GM23338 (cell line): Measurements from ENCODE around the gene PPM1F. TPM values are rescaled to one million over a fixed set of nuclear protein-coding genes. Genes with fewer than 3 reads are reported as not detected.
A peak's percentile ranks its signal among the peaks of the same experiment; 100 is the strongest.

ENCODE experiments used
- ATAC-seq: fragments of 200-7000 bp; cut with Tn5 transposase; 3 replicates; pipeline ENCODE4 v1.9.1; 2020
- DNase-seq: peaks from one replicate; pipeline ENCODE4 v3.0.0-alpha.2; 2015; ENCODE audit warnings: low spot score
- H2AFZ ChIP-seq: fragments of 200-600 bp; sonication (generic); 2 replicates; pipeline ENCODE4 v1.8.0; 2016; ENCODE audit warnings: antibody characterized with exemption, mild to moderate bottlenecking, moderate library complexity
- H3F3A ChIP-seq: fragments of 200-600 bp; sonication (generic); replicated peaks from 2 replicates; pipeline ENCODE4 v1.8.0; 2017; ENCODE audit warnings: antibody characterized with exemption, mixed run types, low read depth
- H3K27ac ChIP-seq: fragments of 200-600 bp; sonication (generic); 2 replicates; pipeline ENCODE4 v1.6.1; 2016; ENCODE audit warnings: low read depth
- H3K27me3 ChIP-seq: fragments of 200-600 bp; sonication (generic); 2 replicates; pipeline ENCODE4 v1.8.0; 2016; ENCODE audit warnings: mild to moderate bottlenecking, mixed run types, moderate library complexity; ENCODE audit not compliant: insufficient read depth
- H3K36me3 ChIP-seq: fragments of 200-600 bp; sonication (generic); 2 replicates; pipeline ENCODE4 v1.8.0; 2016; ENCODE audit warnings: mild to moderate bottlenecking; ENCODE audit not compliant: insufficient read depth
- H3K4me1 ChIP-seq: fragments of 200-600 bp; sonication (generic); 2 replicates; pipeline ENCODE4 v1.8.0; 2016; ENCODE audit warnings: mild to moderate bottlenecking, moderate library complexity; ENCODE audit not compliant: insufficient read depth
- H3K4me2 ChIP-seq: fragments of 200-600 bp; sonication (generic); 2 replicates; pipeline ENCODE4 v1.7.1; 2017; ENCODE audit warnings: mixed run types
- H3K4me3 ChIP-seq: fragments of 200-600 bp; sonication (generic); 2 replicates; pipeline ENCODE4 v1.6.1; 2016; ENCODE audit warnings: mixed run types
- H3K79me2 ChIP-seq: fragments of 200-600 bp; sonication (generic); replicated peaks from 2 replicates; pipeline ENCODE4 v1.8.0; 2017; ENCODE audit warnings: mild to moderate bottlenecking; ENCODE audit not compliant: insufficient read depth
- H3K9me2 ChIP-seq: fragments of 200-600 bp; sonication (generic); 2 replicates; pipeline ENCODE4 v1.8.0; 2017; ENCODE audit not compliant: insufficient read depth
- H4K20me1 ChIP-seq: fragments of 200-600 bp; sonication (generic); replicated peaks from 2 replicates; pipeline ENCODE4 v1.8.0; 2017; ENCODE audit warnings: mild to moderate bottlenecking; ENCODE audit not compliant: insufficient read depth
- H3K27ac Mint-ChIP-seq: 2 replicates; pipeline ENCODE4 v1.8.0; 2020; ENCODE audit warnings: inconsistent platforms, mild to moderate bottlenecking, moderate library complexity, mixed read lengths
- H3K27me3 Mint-ChIP-seq: 3 replicates; pipeline ENCODE4 v1.8.0; 2022; ENCODE audit warnings: low read depth, mild to moderate bottlenecking, moderate library complexity, mixed read lengths, inconsistent platforms; ENCODE audit not compliant: insufficient read depth, poor library complexity
- H3K36me3 Mint-ChIP-seq: 3 replicates; pipeline ENCODE4 v1.8.0; 2021; ENCODE audit warnings: low read depth, mild to moderate bottlenecking, inconsistent platforms, moderate library complexity, mixed read lengths
- H3K4me1 Mint-ChIP-seq: 3 replicates; pipeline ENCODE4 v1.8.0; 2020; ENCODE audit warnings: mild to moderate bottlenecking, inconsistent platforms, mixed read lengths
- H3K4me3 Mint-ChIP-seq: 3 replicates; pipeline ENCODE4 v1.8.0; 2021; ENCODE audit warnings: moderate library complexity, mild to moderate bottlenecking, inconsistent platforms, mixed read lengths
- H3K9me3 Mint-ChIP-seq: 3 replicates; pipeline ENCODE4 v1.8.0; 2020; ENCODE audit warnings: moderate library complexity, mild to moderate bottlenecking, inconsistent platforms, mixed read lengths
- CREB1 ChIP-seq: fragments of 250-450 bp; sonication (Bioruptor Pico); IDR thresholded peaks from 2 replicates; pipeline ENCODE4 v1.5.0; 2020; ENCODE audit warnings: low read depth, mild to moderate bottlenecking, moderate library complexity
- EZH2 ChIP-seq: fragments of 200-600 bp; sonication (generic); IDR thresholded peaks from one replicate; pipeline ENCODE4 v1.8.0; 2017; ENCODE audit warnings: antibody characterized with exemption, mild to moderate bottlenecking, low read depth; ENCODE audit not compliant: unreplicated experiment
- EZH2phosphoT487 ChIP-seq: fragments of 200-600 bp; sonication (generic); IDR thresholded peaks from one replicate; pipeline ENCODE4 v1.8.1; 2018; ENCODE audit warnings: antibody characterized with exemption; ENCODE audit not compliant: unreplicated experiment
- JUNB ChIP-seq: IDR thresholded peaks from one replicate; pipeline ENCODE4 v1.6.1; 2016; ENCODE audit warnings: antibody characterized with exemption; ENCODE audit not compliant: unreplicated experiment
- NANOG ChIP-seq: IDR thresholded peaks from 2 replicates; pipeline ENCODE4 v1.6.1; 2016; ENCODE audit warnings: antibody characterized with exemption, borderline replicate concordance
- POLR2AphosphoS5 ChIP-seq: IDR thresholded peaks from 2 replicates; pipeline ENCODE4 v1.6.1; 2016; ENCODE audit warnings: antibody characterized with exemption, low read depth
- STAT1 ChIP-seq: IDR thresholded peaks from one replicate; pipeline ENCODE4 v1.6.1; 2016; ENCODE audit warnings: antibody characterized with exemption; ENCODE audit not compliant: unreplicated experiment
- ZNF114 ChIP-seq: fragments of 250-450 bp; sonication (Bioruptor Pico); IDR thresholded peaks from 2 replicates; pipeline ENCODE4 v1.5.0; 2020; ENCODE audit warnings: mild to moderate bottlenecking, moderate library complexity
- ZNF331 ChIP-seq: fragments of 250-450 bp; sonication (Bioruptor Pico); IDR thresholded peaks from 2 replicates; pipeline ENCODE4 v1.5.0; 2020; ENCODE audit warnings: low read depth, mild to moderate bottlenecking, moderate library complexity
- polyA plus RNA-seq: library from polyadenylated mRNA; unstranded; fragments of >200 nt; fragmentation: Nextera tagmentation; extraction: Ambion mirVana; gene quantifications from 2 replicates; pipeline ENCODE4 v1.2.1, GENCODE V29; 2016
- total RNA-seq: library from RNA; depleted of rRNA; stranded (reverse); fragments of >200 nt; shearing (Covaris generic); gene quantifications from 2 replicates; pipeline ENCODE4 v1.2.3, GENCODE V29; 2014
- TF ChIP-seq, protein P1 (sequence below): fragments of 250-450 bp; sonication (Bioruptor Pico); IDR thresholded peaks from 2 replicates; pipeline ENCODE4 v1.5.0; 2020; ENCODE audit warnings: mild to moderate bottlenecking, moderate library complexity
- TF ChIP-seq, protein P2 (sequence below), 2 experiments: fragments of 200-600 bp in 1 of 2; sonication (generic) in 1 of 2; conservative IDR thresholded peaks; 2 replicates each; pipeline versions ENCODE4 v1.5.1 to v1.6.1; 2016 to 2017; ENCODE audit warnings: antibody characterized with exemption in 2 of 2, low read depth in 2 of 2, mild to moderate bottlenecking in 2 of 2, moderate library complexity in 1 of 2
- TF ChIP-seq, protein P3 (sequence below): IDR thresholded peaks from one replicate; pipeline ENCODE4 v1.6.1; 2018; ENCODE audit warnings: antibody characterized with exemption; ENCODE audit not compliant: unreplicated experiment
- TF ChIP-seq, protein P4 (sequence below): IDR thresholded peaks from 2 replicates; pipeline ENCODE4 v1.6.1; 2016; ENCODE audit warnings: antibody characterized with exemption

The PPM1F gene
- total and polyA plus RNA-seq, 2 experiments from 2014 or later: 7.1 to 29.3 TPM

DNA sequence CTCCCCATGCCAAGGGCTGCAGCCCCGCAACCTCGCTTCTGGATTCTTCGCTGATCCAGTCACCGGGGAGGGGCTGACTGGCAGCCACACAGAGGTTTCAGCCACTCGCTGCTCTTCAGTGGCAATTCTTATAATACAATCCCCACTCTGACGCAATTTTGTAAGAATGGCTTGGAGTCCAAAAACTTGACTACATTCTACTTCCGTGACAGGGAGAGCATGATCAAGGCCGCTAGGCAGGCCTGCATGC lies 14.9 kb downstream of the PPM1F start:
- H3F3A ChIP-seq: no peaks in the 10 kb centered on the region
- H3K4me3 ChIP-seq: peak overlapping the region; percentile 74; the same call in 1 of the 2 replicates
- Mint-ChIP-seq H3K27me3 (peaks cover 16% of the 10 kb centered on the region), H3K9me3 (no peaks in the 10 kb centered on the region), H3K4me1 (peaks cover 26% of the 10 kb centered on the region), H3K36me3 (peaks cover 13% of the 10 kb centered on the region), H3K27ac (no peak overlapping the region; the same call in 1 of the 2 replicates), H3K4me3 (peak overlapping the region; percentile 84)
- DNase-seq (no peak), ATAC-seq (peak; percentile 7)
- no peaks in the 10 kb centered on the region; the same call in 1 of the 2 replicates for H3K4me1 ChIP-seq
- H3K27ac ChIP-seq: no peak overlapping the region
- H3K79me2 ChIP-seq: no peaks in the 10 kb centered on the region
- H3K27me3 ChIP-seq: no peaks in the 10 kb centered on the region
- peak overlapping the region; percentile 88; the same call in 1 of the 2 replicates for H3K4me2 ChIP-seq
- no peaks in the 10 kb centered on the region for H3K9me2 ChIP-seq
- no peak for TF ChIP-seq STAT1
- TF ChIP-seq POLR2AphosphoS5: no peak
- TF ChIP-seq, protein P1, sequence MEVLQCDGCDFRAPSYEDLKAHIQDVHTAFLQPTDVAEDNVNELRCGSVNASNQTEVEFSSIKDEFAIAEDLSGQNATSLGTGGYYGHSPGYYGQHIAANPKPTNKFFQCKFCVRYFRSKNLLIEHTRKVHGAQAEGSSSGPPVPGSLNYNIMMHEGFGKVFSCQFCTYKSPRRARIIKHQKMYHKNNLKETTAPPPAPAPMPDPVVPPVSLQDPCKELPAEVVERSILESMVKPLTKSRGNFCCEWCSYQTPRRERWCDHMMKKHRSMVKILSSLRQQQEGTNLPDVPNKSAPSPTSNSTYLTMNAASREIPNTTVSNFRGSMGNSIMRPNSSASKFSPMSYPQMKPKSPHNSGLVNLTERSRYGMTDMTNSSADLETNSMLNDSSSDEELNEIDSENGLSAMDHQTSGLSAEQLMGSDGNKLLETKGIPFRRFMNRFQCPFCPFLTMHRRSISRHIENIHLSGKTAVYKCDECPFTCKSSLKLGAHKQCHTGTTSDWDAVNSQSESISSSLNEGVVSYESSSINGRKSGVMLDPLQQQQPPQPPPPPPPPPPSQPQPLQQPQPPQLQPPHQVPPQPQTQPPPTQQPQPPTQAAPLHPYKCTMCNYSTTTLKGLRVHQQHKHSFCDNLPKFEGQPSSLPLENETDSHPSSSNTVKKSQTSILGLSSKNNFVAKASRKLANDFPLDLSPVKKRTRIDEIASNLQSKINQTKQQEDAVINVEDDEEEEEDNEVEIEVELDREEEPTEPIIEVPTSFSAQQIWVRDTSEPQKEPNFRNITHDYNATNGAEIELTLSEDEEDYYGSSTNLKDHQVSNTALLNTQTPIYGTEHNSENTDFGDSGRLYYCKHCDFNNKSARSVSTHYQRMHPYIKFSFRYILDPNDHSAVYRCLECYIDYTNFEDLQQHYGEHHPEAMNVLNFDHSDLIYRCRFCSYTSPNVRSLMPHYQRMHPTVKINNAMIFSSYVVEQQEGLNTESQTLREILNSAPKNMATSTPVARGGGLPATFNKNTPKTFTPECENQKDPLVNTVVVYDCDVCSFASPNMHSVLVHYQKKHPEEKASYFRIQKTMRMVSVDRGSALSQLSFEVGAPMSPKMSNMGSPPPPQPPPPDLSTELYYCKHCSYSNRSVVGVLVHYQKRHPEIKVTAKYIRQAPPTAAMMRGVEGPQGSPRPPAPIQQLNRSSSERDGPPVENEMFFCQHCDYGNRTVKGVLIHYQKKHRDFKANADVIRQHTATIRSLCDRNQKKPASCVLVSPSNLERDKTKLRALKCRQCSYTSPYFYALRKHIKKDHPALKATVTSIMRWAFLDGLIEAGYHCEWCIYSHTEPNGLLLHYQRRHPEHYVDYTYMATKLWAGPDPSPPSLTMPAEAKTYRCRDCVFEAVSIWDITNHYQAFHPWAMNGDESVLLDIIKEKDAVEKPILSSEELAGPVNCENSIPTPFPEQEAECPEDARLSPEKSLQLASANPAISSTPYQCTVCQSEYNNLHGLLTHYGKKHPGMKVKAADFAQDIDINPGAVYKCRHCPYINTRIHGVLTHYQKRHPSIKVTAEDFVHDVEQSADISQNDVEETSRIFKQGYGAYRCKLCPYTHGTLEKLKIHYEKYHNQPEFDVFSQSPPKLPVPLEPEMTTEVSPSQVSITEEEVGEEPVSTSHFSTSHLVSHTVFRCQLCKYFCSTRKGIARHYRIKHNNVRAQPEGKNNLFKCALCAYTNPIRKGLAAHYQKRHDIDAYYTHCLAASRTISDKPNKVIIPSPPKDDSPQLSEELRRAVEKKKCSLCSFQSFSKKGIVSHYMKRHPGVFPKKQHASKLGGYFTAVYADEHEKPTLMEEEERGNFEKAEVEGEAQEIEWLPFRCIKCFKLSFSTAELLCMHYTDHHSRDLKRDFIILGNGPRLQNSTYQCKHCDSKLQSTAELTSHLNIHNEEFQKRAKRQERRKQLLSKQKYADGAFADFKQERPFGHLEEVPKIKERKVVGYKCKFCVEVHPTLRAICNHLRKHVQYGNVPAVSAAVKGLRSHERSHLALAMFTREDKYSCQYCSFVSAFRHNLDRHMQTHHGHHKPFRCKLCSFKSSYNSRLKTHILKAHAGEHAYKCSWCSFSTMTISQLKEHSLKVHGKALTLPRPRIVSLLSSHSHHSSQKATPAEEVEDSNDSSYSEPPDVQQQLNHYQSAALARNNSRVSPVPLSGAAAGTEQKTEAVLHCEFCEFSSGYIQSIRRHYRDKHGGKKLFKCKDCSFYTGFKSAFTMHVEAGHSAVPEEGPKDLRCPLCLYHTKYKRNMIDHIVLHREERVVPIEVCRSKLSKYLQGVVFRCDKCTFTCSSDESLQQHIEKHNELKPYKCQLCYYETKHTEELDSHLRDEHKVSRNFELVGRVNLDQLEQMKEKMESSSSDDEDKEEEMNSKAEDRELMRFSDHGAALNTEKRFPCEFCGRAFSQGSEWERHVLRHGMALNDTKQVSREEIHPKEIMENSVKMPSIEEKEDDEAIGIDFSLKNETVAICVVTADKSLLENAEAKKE (CRISPR knock-in tag): no peak
- TF ChIP-seq, protein P2, sequence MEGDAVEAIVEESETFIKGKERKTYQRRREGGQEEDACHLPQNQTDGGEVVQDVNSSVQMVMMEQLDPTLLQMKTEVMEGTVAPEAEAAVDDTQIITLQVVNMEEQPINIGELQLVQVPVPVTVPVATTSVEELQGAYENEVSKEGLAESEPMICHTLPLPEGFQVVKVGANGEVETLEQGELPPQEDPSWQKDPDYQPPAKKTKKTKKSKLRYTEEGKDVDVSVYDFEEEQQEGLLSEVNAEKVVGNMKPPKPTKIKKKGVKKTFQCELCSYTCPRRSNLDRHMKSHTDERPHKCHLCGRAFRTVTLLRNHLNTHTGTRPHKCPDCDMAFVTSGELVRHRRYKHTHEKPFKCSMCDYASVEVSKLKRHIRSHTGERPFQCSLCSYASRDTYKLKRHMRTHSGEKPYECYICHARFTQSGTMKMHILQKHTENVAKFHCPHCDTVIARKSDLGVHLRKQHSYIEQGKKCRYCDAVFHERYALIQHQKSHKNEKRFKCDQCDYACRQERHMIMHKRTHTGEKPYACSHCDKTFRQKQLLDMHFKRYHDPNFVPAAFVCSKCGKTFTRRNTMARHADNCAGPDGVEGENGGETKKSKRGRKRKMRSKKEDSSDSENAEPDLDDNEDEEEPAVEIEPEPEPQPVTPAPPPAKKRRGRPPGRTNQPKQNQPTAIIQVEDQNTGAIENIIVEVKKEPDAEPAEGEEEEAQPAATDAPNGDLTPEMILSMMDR (conservative IDR thresholded peaks at IDR 0.05; ENCODE audit: low read depth in 2 of 2): no peak
- no peak for TF ChIP-seq CREB1
- TF ChIP-seq, protein P3, sequence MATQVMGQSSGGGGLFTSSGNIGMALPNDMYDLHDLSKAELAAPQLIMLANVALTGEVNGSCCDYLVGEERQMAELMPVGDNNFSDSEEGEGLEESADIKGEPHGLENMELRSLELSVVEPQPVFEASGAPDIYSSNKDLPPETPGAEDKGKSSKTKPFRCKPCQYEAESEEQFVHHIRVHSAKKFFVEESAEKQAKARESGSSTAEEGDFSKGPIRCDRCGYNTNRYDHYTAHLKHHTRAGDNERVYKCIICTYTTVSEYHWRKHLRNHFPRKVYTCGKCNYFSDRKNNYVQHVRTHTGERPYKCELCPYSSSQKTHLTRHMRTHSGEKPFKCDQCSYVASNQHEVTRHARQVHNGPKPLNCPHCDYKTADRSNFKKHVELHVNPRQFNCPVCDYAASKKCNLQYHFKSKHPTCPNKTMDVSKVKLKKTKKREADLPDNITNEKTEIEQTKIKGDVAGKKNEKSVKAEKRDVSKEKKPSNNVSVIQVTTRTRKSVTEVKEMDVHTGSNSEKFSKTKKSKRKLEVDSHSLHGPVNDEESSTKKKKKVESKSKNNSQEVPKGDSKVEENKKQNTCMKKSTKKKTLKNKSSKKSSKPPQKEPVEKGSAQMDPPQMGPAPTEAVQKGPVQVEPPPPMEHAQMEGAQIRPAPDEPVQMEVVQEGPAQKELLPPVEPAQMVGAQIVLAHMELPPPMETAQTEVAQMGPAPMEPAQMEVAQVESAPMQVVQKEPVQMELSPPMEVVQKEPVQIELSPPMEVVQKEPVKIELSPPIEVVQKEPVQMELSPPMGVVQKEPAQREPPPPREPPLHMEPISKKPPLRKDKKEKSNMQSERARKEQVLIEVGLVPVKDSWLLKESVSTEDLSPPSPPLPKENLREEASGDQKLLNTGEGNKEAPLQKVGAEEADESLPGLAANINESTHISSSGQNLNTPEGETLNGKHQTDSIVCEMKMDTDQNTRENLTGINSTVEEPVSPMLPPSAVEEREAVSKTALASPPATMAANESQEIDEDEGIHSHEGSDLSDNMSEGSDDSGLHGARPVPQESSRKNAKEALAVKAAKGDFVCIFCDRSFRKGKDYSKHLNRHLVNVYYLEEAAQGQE: no peak
- TF ChIP-seq NANOG: no peak
- TF ChIP-seq, protein P4, sequence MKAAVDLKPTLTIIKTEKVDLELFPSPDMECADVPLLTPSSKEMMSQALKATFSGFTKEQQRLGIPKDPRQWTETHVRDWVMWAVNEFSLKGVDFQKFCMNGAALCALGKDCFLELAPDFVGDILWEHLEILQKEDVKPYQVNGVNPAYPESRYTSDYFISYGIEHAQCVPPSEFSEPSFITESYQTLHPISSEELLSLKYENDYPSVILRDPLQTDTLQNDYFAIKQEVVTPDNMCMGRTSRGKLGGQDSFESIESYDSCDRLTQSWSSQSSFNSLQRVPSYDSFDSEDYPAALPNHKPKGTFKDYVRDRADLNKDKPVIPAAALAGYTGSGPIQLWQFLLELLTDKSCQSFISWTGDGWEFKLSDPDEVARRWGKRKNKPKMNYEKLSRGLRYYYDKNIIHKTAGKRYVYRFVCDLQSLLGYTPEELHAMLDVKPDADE: no peak
- TF ChIP-seq ZNF331 (CRISPR knock-in tag): no peak
- no peak for TF ChIP-seq EZH2
- TF ChIP-seq JUNB: no peak
- no peak for TF ChIP-seq EZH2phosphoT487
- no peak for TF ChIP-seq ZNF114 (CRISPR knock-in tag)
- peaks cover 3% of the 10 kb centered on the region; the same call in 1 of the 2 replicates for H4K20me1 ChIP-seq
- H2AFZ ChIP-seq: no peak overlapping the region
- no peaks in the 10 kb centered on the region for H3K36me3 ChIP-seq
